Medulla oblongata (tissue), 1 donor: ENCODE data around the gene SLC8A2.

Source experiments
- DNase-seq: peaks from one replicate; pipeline ENCODE4 v3.0.0-alpha.2; 2015; ENCODE audit errors: extremely low spot score

Gene SLC8A2, protein sequence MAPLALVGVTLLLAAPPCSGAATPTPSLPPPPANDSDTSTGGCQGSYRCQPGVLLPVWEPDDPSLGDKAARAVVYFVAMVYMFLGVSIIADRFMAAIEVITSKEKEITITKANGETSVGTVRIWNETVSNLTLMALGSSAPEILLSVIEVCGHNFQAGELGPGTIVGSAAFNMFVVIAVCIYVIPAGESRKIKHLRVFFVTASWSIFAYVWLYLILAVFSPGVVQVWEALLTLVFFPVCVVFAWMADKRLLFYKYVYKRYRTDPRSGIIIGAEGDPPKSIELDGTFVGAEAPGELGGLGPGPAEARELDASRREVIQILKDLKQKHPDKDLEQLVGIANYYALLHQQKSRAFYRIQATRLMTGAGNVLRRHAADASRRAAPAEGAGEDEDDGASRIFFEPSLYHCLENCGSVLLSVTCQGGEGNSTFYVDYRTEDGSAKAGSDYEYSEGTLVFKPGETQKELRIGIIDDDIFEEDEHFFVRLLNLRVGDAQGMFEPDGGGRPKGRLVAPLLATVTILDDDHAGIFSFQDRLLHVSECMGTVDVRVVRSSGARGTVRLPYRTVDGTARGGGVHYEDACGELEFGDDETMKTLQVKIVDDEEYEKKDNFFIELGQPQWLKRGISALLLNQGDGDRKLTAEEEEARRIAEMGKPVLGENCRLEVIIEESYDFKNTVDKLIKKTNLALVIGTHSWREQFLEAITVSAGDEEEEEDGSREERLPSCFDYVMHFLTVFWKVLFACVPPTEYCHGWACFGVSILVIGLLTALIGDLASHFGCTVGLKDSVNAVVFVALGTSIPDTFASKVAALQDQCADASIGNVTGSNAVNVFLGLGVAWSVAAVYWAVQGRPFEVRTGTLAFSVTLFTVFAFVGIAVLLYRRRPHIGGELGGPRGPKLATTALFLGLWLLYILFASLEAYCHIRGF

DNA sequence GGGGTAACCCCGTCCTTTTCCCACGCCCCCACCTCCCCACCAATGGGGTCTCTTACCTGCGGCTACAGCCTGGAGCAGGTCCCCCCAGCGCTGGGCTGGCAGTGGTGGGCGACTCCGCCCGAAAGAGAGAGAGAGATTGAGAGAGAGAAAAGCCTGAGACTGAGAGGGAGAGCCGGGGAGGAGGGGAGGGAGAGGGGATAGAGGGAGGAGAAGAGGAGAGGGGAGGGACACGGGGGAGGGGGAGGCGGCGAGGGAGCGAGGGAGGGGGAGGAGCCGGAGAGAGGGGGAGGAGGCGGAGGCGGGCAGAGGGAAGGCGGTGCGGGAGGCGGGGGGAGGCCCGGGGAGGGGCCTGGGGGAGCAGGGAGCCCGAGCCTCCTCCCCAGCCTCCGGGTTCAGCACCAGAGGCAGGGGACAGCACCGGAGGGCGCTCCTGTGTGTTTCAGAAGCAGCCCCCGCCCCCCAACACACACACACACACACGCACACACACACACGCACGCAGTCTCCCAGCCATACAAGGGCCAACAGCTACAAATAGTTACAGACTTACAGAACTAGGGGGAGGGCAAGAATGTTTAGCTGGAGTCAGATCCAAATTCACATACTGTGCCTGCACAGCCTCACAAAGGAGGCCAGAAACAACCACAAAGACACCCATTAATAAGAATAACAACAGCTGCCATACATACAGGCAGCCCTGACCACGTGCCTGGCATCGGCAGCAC is at the start of gene SLC8A2:
Gene SLC8A2, minus strand, starts transcription at position 161 of the 725 bp plus-strand sequence. CDS start 5,490 bp downstream, outside the sequence.
- DNase-seq = peak; percentile 37

DNA sequence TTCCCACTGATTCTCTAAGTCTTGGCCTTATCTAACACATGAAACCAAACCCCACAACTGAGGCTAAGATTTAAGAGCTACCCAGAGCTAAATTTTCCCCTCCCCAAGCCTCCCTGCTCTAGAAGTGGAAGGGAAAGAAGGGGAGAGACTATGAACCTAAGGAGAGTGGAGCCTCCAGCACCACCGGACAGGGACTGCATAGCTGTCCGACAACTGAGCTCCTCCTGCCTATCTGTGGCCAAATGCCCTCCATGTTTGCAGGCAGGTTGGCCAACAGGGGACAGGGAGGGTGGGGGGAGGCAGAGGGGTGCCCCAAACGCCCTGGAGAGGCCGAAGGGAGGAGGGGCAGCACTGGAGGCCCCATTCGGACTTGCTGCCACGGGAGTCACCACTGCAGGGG is 49.1 kb upstream of the SLC8A2 start:
- no peak for DNase-seq

DNA sequence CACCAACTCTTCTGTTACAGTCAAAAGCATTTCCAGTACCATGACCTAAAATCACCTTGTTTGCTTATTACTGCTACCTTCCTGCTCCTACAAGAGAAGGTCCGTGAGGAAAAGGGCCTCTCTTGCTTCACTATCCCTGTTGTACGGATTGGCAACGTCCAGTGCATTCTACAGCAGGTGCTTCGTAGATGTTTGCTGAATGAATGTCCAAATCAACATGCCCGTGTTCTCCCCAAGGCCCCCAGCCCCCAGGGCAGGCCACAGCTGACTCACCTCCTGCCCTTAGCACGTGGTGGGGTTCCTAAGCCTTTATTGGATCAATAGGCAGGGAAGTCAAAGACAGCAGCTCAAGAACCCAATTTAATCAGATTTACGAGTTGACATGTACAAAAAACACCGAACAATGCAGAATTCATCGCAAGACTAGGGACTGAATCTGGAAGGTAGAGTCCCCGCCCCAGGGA is 48.7 kb upstream of the SLC8A2 start:
- no peak for DNase-seq

DNA sequence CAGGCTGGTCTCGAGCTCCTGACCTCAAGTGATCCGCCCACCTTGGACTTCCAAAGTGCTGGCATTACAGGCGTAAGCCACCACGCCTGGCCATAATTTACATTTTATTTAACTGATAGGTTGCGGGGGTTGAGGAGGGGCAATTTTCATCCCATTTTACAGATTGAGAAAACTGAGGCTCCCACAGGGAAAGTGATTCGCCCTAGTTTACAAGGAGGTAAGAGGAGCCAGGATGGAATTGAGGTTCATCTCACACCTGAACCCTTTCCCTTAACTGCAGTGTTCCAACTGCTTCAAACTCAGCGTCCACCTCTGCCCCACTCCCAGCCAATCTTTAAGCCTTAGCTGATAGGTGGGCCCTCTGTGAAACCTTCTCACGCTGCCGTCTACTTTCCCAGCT is 47.2 kb upstream of the SLC8A2 start:
- DNase-seq = no peak

DNA sequence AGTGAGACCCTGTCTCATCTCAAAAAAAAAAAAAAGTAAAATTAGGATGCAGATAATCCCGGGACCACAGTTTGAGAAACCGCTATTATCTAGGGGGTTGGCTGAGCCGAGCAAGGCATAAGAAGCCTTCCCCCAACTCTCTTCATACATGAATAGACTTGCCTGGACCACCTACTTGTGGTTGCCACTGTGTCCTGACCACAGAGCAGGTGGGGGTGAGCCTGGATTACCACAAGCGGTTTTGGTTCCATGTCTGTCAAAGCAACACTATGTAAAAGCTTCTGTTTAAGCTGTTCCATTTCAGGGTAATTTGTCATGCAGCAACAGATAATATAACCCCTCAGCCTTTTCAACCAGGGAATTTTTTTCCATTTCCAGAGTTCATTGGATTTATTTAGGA is 46.4 kb upstream of the SLC8A2 start:
- DNase-seq = no peak

DNA sequence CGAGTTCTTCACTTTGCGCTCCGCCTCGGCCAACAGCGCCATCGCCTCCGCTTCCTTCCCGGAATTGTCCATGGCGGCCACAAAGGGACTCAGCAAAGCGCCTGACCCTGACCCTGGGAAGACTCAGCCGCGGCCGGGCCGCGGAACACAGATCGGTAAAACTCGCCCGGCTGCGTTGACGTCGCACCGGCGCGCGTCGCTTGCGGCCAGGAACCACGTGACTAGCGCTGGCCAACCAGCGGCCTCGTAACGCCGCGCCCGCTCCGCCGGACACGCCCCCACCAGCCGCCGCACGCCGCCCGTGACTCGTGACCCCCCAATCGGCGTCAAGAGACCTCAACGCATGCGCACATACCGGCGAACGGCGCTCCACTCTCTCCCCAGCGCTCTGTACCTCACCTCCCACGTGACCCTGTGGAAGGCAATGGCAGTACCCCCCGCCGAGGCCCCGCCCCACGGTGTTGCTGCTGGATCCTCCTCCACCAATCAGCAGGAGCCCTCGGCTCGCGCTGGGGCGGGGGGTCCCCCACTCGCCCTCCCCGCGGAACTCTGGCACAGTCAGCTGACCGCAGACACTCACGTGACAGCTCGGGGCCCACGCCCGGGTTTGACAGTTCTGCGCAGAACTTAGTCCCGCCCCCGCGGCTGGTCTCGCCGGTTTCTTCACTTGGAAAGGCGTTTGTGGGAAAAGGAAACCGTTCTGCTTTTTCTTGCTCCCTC is 43.3 kb upstream of the SLC8A2 start, which contains the start of gene NAPA:
Gene NAPA, minus strand, starts transcription at position 195 of the 720 bp plus-strand sequence. Its CDS starts 123 bp downstream, at position 72.
- peak; percentile 100 for DNase-seq

DNA sequence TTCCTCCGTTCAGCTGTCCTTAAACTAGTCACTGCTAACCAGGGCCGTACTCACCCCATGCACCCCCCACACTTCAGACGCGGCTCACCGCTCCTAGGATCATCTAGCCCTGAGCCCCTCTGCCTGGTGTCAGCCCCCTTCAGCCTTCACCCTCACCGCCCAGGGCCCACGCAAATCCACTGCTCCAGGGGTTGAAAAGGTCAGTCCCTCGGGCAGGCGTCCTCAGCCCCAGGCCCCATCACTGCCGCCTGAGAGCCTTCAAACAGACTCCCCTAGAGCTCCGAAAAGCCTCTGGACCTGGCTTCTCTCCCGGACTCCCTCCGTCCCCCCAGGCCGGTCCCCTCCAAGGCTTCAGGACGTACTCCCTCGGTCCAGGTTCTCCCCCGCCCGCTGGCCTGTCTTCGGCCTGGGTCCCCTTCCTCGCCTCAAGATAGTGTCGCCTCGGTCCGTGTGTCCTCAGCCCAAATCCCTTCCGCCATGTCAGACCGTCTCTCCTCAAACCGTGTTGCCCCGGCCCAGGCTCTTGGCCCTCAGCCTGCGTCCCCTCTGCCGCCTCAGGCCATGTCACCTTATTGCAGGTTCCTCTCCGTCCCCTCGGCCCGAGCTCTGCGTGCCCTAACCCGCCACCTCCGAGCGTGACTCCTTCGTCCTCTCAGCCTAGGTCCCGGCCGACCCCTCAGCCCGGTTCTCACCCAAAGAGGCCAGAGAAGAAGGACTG is 42.6 kb upstream of the SLC8A2 start:
- no peak for DNase-seq

DNA sequence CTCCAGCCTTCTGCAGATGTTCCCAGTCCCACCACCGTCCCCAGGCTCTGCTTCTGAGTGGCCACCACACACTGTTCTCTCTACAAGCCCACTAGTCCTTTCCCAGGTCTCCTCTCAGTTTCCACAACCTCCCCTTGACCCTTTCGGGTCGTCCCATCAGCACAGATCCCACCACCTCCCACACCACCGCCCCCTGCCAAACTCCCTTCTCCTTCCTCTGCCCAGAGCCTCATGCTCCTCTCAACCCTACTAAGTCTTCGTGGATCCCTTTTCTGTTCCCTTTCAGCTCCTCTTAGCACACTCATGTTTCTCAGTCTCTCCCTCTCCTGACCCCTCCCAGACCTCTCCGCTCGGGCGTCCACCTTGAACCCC is 41.2 kb upstream of the SLC8A2 start:
- no peak for DNase-seq

DNA sequence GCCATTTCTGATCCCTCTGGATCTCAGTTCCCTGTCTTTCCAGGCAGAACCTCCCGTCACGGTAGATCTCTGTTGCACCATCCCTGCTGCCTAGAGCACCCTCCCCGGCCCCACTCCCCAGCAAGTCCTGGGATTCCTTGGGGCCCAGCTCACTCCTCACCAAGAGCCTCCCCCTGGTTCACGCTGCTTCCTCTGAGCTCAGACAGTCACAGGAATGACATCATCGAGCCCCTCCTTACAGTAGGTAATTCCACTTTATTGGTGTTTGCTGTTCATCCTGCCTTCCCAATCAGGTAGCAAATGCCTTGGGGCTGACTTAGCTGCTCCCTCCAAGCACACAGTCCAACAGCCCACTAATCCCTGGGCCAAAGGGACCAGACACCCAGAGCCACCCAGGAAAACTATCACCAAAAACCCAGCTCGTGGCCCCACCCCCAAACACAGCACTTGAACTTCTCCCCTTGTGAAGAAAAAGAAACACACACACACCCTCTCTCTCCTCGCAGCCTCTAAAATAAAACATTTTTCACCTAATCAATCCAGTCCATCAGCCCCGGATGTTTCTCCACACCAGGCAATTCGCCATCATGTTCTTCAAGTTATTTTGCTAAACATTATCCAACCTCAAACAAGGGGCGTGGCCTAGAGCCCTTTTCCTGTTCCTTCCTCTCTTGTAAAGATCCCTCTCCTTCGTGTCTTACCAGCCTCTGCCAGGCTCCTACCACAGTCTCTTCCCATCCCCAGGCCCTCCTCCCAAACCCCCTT is 40.7 kb upstream of the SLC8A2 start:
- no peak for DNase-seq

DNA sequence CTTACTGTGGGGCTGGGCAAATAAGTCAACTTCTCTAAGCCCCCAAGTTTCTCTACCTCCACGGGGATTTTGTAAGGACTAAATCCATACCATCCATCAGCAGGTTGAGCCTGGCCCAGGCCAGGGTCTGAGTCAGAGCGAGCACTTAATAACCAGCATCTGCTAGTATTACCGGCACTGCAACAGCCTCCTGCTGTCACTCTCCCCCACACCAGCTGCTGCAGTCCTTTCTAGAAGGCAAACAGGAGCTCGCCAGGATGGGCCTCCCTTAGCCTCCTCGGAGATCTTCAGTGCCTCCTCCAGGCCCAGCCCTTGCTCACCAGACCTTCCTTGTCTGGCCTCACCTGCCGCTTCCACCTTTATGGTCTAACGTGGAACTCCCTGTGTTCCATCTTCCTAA is 40.0 kb upstream of the SLC8A2 start:
- DNase-seq = no peak

DNA sequence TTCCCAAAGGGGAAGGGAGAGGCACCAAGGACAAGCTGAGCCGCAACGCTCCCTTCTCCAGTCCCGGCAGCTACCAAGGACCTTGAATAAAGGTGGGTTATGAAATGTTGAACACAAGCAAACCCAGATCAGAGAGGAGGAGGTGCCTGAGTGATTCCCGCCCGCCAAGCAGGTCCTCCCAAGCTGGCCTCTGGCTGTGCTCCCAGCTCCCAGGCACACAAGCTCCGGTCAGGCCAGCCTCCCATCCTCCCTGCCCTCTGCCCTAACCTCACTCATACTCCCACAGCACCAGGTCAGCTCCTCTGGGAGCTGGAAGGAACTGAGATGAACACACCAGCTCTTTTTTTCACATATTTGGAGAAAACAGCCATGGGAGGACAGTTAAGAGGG is 39.4 kb upstream of the SLC8A2 start:
- no peak for DNase-seq

DNA sequence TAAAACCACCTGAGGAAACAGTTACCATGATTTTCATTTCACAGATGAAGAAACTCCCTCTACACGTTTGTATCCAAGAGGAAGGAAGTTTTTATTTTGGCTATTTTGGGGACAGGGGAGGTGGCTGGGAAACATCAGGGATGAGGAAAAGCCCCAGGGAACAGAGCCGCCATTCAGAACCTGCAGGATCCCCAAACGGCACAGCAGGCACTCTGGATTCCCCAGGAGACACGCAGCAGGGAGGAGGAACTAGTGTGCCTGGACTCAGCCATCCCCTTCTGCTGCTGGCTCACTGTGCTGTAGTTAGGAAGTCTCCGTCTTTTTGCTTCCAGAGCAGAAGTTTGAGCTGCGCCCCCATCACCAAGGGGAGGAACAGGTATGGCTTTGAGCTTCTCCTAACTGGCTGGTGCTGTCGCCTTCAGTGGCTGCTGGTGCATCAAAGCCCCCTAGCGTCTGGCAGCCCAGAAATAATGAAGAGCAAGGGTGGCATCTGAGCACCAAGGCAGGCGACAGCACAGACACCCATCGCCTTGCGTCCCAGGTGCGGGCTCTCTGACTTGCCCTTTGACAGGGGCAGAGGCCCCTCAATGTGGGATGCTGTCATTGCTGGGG is 38.9 kb upstream of the SLC8A2 start:
- DNase-seq = no peak

DNA sequence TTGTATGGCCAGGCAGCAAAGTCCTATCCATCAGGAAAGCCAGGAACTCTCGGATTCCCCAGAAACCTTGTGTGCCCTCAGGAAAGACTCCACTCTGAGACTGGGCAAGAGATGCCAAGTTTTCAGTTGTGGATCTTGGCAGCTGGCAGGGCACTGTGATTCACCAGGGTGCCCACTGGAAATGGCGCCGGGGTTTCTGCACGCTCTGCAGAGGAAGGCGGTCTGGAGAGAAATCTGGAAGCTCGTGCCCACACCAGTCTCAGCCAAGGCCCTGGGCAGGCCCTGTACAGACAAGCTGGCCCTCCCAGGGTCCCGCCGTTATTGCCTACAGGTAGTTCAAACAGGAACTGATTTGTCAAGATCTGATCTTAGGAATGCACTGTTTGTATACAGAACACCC is 38.3 kb upstream of the SLC8A2 start:
- DNase-seq = peak; percentile 63

DNA sequence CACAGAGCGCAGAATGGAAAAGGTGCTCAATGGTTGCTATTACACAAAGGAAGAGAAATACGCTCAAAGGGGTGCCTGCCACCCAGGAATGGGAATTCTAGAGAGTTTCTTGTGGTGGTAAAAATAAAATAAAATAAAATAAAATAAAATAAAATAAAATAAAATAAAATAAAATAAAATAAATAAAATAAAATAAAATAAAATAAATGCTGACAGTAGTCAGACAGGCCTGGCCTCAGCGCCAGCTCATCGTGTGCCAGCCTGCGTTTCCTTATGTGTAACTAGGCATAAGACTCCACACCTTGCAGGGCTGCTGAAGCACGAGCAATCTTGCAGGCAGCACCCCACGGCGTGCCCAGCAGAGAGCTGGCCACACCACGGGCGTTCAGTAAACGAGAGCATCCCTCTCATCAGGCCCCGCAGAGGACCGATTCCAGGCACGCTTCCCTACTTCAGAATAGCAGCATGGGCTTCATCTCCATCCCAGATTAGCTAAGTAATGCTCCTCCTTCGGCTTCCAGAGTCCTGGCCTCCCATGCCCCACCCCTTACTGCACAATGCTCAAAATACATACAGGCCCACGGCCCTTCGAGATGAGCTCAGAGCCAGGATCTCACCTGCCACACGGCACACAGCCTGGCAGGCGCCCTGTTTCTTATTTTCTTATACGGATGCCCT is 37.6 kb upstream of the SLC8A2 start:
- DNase-seq = no peak

DNA sequence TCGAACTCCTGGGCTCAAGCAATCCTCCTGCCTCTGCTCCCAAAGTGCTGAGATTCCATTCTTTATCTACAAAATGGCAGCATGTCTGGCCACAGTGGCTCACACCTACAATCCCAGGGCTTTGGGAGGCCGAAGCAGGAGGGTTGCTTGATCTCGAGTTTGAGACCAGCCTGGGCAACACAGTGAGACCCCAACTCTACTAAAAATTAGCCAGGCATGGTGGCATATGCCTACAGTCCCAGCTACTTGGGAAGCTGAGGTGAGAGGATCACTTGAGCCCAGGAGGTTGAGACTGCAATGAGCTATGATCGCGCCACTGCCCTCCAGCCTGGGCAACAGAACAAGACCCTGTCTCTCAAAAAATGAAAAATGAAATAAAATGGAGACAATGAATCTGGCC is 37.0 kb upstream of the SLC8A2 start:
- DNase-seq = no peak

DNA sequence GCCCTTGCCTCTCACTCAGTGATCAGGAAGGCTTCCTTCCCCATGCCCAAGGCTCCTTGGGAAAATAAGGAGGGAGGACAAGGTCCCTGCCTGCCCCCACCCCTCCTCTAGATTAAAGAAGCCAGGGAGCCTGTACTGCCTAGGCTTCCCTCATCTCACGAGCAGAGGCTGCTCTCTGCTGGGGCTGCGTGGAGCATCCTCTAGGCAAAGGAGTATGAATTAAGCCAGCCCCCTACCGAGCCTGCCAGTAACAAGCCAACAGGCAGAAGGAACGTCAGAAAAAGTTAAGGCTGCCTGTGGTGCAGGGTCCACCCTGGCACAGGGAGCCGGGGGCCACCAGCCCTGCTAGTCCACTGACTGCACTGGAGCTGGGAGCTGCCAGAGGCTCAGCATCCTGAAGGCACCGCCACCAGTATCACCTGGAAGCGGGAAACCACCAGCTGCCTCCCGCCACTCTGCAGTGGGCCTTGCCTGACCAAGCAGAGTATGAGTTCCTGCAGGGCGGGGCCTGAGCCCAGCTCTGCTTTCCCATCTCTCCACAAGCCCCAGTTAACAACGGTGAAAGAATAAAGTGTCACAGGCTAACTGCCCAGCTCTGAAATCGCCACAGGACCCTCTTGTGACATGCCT is 36.3 kb upstream of the SLC8A2 start:
- DNase-seq = no peak

DNA sequence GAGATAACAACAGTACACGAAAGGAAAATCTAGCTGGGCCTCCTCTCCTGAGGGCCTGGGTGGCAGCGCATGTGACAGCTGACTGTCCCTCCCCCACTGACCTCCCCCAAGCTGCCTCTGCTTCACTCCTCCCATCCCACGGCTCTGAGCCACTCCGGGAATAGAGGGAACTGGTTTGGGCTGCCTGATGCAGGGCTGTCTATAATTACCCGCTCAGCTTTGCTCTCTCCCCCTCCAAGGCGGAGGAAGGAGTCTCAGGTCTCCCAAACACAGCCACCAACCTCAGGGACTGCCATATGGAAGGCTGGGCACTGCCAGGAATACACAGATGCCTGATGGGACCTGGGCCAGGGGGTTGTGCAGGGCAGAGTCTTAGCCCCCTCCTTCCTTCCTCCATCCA is 35.3 kb upstream of the SLC8A2 start:
- DNase-seq = peak; percentile 67

DNA sequence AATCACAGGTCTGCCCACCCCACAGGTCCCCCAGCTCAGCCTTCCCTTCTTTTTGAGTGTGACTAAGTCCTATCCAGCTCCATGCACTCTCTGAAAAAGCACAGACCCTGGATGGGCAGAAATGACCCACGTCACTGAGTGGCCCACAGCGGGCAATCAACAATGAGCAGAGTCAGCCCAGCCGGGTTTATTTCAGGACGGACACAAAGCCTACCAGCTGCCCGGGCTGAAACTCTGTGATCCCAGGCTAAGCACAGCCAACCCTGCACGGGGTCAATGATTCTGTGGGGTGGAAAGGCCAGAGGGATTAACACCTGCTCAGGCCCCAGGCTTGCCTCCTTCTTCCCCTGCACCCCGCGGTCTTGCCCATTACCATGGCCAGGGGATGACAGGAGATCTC is 34.8 kb upstream of the SLC8A2 start:
- no peak for DNase-seq
